ENCODE measurements around the gene MRPL20. TPM values are rescaled to one million over a fixed set of nuclear protein-coding genes. Genes with fewer than 3 reads are reported as not detected.

The MRPL20 gene
- total and polyA plus RNA-seq, 9 of the 15 experiments (the other 6 are each of a cell fraction or from before 2014, with no cell fraction given), result 180 to 671 (median 229) TPM

GRCh38 chr1:1397839-1398523 lies 9.1 kb downstream of the MRPL20 start (continued):
- TF ChIP-seq, protein P1, sequence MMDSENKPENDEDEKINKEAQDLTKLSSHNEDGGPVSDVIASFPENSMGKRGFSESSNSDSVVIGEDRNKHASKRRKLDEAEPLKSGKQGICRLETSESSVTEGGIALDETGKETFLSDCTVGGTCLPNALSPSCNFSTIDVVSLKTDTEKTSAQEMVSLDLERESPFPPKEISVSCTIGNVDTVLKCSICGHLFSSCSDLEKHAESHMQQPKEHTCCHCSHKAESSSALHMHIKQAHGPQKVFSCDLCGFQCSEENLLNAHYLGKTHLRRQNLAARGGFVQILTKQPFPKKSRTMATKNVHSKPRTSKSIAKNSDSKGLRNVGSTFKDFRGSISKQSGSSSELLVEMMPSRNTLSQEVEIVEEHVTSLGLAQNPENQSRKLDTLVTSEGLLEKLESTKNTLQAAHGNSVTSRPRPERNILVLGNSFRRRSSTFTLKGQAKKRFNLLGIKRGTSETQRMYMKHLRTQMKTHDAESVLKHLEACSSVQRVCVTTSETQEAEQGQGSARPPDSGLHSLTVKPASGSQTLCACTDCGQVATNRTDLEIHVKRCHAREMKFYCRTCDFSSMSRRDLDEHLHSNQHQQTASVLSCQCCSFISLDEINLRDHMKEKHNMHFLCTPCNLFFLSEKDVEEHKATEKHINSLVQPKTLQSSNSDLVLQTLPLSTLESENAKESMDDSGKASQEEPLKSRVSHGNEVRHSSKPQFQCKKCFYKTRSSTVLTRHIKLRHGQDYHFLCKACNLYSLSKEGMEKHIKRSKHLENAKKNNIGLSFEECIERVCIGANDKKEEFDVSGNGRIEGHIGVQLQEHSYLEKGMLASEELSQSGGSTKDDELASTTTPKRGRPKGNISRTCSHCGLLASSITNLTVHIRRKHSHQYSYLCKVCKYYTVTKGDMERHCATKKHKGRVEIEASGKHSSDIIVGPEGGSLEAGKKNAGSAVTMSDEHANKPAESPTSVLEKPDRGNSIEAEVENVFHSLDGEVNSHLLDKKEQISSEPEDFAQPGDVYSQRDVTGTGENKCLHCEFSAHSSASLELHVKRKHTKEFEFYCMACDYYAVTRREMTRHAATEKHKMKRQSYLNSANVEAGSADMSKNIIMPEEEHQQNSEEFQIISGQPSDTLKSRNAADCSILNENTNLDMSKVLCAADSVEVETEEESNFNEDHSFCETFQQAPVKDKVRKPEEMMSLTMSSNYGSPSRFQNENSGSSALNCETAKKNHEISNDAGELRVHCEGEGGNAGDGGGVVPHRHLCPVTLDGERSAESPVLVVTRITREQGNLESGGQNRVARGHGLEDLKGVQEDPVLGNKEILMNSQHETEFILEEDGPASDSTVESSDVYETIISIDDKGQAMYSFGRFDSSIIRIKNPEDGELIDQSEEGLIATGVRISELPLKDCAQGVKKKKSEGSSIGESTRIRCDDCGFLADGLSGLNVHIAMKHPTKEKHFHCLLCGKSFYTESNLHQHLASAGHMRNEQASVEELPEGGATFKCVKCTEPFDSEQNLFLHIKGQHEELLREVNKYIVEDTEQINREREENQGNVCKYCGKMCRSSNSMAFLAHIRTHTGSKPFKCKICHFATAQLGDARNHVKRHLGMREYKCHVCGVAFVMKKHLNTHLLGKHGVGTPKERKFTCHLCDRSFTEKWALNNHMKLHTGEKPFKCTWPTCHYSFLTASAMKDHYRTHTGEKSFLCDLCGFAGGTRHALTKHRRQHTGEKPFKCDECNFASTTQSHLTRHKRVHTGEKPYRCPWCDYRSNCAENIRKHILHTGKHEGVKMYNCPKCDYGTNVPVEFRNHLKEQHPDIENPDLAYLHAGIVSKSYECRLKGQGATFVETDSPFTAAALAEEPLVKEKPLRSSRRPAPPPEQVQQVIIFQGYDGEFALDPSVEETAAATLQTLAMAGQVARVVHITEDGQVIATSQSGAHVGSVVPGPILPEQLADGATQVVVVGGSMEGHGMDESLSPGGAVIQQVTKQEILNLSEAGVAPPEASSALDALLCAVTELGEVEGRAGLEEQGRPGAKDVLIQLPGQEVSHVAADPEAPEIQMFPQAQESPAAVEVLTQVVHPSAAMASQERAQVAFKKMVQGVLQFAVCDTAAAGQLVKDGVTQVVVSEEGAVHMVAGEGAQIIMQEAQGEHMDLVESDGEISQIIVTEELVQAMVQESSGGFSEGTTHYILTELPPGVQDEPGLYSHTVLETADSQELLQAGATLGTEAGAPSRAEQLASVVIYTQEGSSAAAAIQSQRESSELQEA (IDR thresholded peaks at IDR 0.05; ENCODE audit: low read depth), result no peak
- TF ChIP-seq TCF3 (CRISPR knock-in tag; IDR thresholded peaks at IDR 0.05) (peak; percentile 47; the same call in 1 of the 2 replicates), RBM39 (optimal IDR thresholded peaks at IDR 0.05; ENCODE audit: low read depth, low read length) (no peak), E2F8 (IDR thresholded peaks at IDR 0.05; ENCODE audit: low read depth, partially characterized antibody) (no peak), ZNF124 (CRISPR knock-in tag; IDR thresholded peaks at IDR 0.05) (no peak), CXXC5 (CRISPR knock-in tag; IDR thresholded peaks at IDR 0.05) (peak; percentile 68), ATF4 (CRISPR knock-in tag; IDR thresholded peaks at IDR 0.05) (no peak), ZNF263 (CRISPR knock-in tag; IDR thresholded peaks at IDR 0.05; ENCODE audit: borderline replicate concordance) (no peak), PHF20 (IDR thresholded peaks at IDR 0.05; ENCODE audit: partially characterized antibody) (no peak), TAF1 (IDR thresholded peaks at IDR 0.05; ENCODE audit: control insufficient read depth, extremely low read depth, insufficient read depth, low read length, severe bottlenecking) (peak; percentile 29), TCF15 (CRISPR knock-in tag; IDR thresholded peaks at IDR 0.05) (no peak)
- TF ChIP-seq, protein P2, sequence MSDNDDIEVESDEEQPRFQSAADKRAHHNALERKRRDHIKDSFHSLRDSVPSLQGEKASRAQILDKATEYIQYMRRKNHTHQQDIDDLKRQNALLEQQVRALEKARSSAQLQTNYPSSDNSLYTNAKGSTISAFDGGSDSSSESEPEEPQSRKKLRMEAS (CRISPR knock-in tag; IDR thresholded peaks at IDR 0.05), result peak; percentile 68
- TF ChIP-seq, protein P3, sequence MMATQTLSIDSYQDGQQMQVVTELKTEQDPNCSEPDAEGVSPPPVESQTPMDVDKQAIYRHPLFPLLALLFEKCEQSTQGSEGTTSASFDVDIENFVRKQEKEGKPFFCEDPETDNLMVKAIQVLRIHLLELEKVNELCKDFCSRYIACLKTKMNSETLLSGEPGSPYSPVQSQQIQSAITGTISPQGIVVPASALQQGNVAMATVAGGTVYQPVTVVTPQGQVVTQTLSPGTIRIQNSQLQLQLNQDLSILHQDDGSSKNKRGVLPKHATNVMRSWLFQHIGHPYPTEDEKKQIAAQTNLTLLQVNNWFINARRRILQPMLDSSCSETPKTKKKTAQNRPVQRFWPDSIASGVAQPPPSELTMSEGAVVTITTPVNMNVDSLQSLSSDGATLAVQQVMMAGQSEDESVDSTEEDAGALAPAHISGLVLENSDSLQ (IDR thresholded peaks at IDR 0.05), result peak; percentile 38; the same call in 1 of the 2 replicates
